Mucosa of descending colon (tissue), 3 donors: ENCODE data around the gene CNKSR2. TPM values are rescaled to one million over a fixed set of nuclear protein-coding genes. Genes with fewer than 3 reads are reported as not detected.
"Not testable (repeated sequence)": the region's sequence is repeated elsewhere in the genome, so short reads cannot be mapped to it uniquely, and the experiment has no call there.

Experiments used
- ATAC-seq: fragments of 200-7000 bp; cut with Tn5 transposase; one replicate; pipeline ENCODE4 v1.9.1; 2020; ENCODE audit warnings: mild to moderate bottlenecking, moderate library complexity
- DNase-seq, 3 donors: peaks; one replicate each; pipeline ENCODE4 v3.0.0-alpha.2; 2020
- H3K36me3 ChIP-seq: fragments of 200-600 bp; one replicate; pipeline ENCODE4 v1.8.0; 2021; ENCODE audit warnings: low read depth, mild to moderate bottlenecking
- H3K4me1 ChIP-seq: fragments of 200-600 bp; one replicate; pipeline ENCODE4 v1.8.0; 2021; ENCODE audit warnings: low read depth, mild to moderate bottlenecking
- H3K4me3 ChIP-seq: fragments of 200-600 bp; one replicate; pipeline ENCODE4 v1.8.0; 2021; ENCODE audit warnings: mild to moderate bottlenecking
- H3K9me3 ChIP-seq: fragments of 200-600 bp; one replicate; pipeline ENCODE4 v1.8.0; 2021; ENCODE audit warnings: mild to moderate bottlenecking
- intact Hi-C, 2 donors: fragments of 100-400 bp; cut with DNase I in 1 of 2; cut with micrococcal nuclease in 1 of 2; formaldehyde crosslinking; loops; one replicate each; pipeline versions ENCODE4 v1.11.0 to v1.11.1; 2022; cut with DNase I, micrococcal nuclease
- total RNA-seq, 3 donors: library from RNA; stranded (reverse); fragmentation: NEBNext Ultra II Directional in 2 of 3; extraction: Animal tissue kit (Norgen Biotek cat#: 25700) in 2 of 3; gene quantifications; one replicate each; pipeline versions ENCODE4 v1.2.1 to v1.2.4, GENCODE V29; 2021 to 2023
- TF ChIP-seq, protein P1 (sequence below): fragments of 200-600 bp; IDR thresholded peaks from one replicate; pipeline ENCODE4 v1.8.0; 2022; ENCODE audit warnings: antibody characterized with exemption, mild to moderate bottlenecking
- donor health status: DM: no; HTN: no; CAD: no; lungs with moderate emphysema.
- donor health status: DM: no; HTN: no; CAD: no.
- donor health status: DM: no; HTN: yes; CAD: no.

CNKSR2 gene
- total RNA-seq, 3 donors from 2014 or later: 0.23 to 2.4 (median 0.67) TPM

DNA sequence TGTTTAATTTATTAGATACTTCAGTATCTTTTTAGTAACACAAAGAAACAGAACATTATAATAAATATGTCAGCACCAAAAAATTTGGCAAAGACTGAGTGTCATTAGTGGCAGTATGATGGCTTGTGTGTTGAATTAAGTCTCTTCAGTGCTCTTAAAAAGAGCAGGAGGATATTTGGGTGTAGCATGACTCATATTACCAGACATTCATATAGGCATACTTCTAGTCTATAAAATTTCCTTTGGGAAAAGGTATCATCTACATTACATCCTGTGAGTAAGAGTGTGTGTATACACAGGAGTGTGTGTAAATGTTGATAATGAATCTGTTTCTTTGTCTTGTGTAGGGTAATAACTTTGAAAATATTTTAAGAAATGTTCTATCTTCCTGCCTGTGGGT is 135.7 kb downstream of the CNKSR2 start:
- intact Hi-C loops: no loop called here
- no peak for ATAC-seq

DNA sequence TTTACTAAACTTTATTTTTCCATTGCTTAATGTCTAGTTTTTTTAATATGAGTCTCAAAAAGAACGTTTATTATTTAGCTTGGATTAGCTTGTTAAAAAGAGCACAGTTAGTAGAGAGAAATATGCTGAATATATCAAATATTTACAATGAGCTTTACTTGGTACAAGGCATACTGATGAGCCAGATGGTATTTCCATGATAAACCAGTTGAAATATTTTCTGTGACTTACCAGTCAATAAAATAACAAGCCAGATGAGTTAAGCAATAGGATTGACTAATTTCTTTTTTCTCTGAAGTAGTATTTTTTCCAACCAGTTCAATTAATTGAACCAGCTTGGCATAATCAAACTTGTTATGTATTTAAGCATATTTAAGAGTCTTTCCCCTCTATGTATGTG is 149.8 kb downstream of the CNKSR2 start:
- no peak for ATAC-seq

More for the DNA sequence above, 135.7 kb downstream of the CNKSR2 start:
- Histone ChIP-seq H3K36me3 (no peaks in the 10 kb centered on the region), H3K4me3 (no peak overlapping the region), H3K4me1 (no peaks in the 10 kb centered on the region), H3K9me3 (no peaks in the 10 kb centered on the region)
- DNase-seq: no peak
- TF ChIP-seq, protein P1, sequence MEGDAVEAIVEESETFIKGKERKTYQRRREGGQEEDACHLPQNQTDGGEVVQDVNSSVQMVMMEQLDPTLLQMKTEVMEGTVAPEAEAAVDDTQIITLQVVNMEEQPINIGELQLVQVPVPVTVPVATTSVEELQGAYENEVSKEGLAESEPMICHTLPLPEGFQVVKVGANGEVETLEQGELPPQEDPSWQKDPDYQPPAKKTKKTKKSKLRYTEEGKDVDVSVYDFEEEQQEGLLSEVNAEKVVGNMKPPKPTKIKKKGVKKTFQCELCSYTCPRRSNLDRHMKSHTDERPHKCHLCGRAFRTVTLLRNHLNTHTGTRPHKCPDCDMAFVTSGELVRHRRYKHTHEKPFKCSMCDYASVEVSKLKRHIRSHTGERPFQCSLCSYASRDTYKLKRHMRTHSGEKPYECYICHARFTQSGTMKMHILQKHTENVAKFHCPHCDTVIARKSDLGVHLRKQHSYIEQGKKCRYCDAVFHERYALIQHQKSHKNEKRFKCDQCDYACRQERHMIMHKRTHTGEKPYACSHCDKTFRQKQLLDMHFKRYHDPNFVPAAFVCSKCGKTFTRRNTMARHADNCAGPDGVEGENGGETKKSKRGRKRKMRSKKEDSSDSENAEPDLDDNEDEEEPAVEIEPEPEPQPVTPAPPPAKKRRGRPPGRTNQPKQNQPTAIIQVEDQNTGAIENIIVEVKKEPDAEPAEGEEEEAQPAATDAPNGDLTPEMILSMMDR: no peak

DNA sequence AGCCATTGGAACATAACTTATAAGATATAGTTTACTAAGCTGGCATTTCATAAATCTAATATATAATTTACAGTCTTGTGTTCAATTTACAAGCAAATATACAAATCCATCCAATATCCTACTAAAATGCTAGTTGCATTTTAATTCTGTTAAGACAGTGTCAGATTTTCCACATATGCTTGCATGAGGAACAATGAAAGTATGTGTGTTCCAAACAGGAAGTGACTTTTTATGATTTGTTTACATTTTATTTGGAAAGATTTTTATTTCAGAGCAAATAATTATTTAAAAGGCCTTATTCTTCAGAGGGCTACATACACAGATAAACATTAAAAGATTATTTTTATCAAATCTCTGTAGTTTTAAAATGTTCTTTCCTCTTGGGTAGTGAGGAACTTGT is 153.9 kb downstream of the CNKSR2 start:
- Histone ChIP-seq H3K36me3 (no peaks in the 10 kb centered on the region), H3K4me3 (no peak overlapping the region), H3K4me1 (no peaks in the 10 kb centered on the region), H3K9me3 (no peaks in the 10 kb centered on the region)
- ATAC-seq: no peak
- no peak for DNase-seq
- intact Hi-C loops: no loop called here
- TF ChIP-seq, protein P1: no peak

More for the DNA sequence above, 149.8 kb downstream of the CNKSR2 start:
- intact Hi-C loops: no loop called here
- no peaks in the 10 kb centered on the region for H3K4me1 ChIP-seq
- DNase-seq: no peak
- TF ChIP-seq, protein P1: no peak
- no peaks in the 10 kb centered on the region for H3K36me3 ChIP-seq
- H3K4me3 ChIP-seq: no peak overlapping the region
- no peaks in the 10 kb centered on the region for H3K9me3 ChIP-seq

DNA sequence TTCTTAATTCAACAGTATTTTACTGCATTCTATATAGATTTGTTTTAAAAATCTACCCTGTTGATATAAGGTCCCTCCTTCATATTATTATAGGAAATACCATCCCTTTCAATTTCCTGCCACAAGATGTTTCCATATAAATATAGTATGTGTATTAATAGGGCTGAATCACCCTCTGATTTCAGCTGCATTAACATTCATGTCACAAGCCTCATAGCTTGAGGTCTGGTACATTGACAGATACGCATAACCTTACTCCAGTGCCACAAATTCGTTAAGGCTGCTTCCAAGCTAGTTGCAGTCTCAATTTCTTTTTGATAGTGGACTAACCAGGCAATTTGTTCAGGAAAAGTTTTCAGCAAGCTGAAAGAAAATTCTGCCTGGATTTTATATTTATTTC is 155.6 kb downstream of the CNKSR2 start:
- H3K4me1 ChIP-seq: no peaks in the 10 kb centered on the region
- H3K9me3 ChIP-seq: no peaks in the 10 kb centered on the region
- intact Hi-C loops: no loop called here
- TF ChIP-seq, protein P1: no peak
- ATAC-seq (no peak), DNase-seq (no peak)
- H3K36me3 ChIP-seq: no peaks in the 10 kb centered on the region
- H3K4me3 ChIP-seq: no peak overlapping the region

DNA sequence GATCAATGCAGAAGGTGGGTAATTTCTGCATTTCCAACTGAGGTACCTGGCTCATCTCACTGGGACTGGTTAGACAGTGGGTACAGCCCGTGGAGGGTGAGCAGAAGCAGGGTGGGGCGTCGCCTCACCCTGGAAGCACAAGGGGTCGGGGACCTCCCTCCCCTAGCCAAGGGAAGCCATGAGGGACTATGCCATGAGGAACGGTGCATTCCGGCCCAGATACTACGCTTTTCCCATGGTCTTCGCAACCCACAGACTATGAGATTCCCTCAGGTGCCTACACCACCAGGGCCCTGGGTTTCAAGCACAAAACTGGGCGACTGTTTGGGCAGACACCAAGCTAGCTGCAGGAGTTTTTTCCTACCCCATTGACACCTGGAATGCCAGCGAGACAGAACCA is 170.4 kb downstream of the CNKSR2 start:
- H3K9me3 ChIP-seq, H3K36me3 ChIP-seq, H3K4me3 ChIP-seq, DNase-seq, intact Hi-C loops, H3K4me1 ChIP-seq, ATAC-seq: not testable (repeated sequence)

DNA sequence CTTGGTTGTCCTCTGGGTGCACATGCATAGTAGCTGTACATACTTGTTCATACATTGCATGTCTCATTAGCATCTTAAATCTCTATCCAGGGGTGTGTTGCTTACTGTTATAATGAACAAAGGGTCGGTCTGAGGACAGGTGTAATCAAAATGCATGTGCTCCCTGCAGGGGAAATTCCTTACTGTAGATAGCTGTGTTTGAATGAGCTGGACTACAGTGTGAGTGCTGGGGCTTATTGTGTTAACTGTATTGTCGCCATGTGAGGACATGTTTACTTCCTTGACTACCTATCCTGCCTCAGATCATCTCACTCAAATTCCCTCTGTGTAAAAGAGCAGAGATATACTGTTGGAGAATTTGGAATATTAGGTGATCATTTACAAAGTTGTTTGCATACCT is 185.2 kb downstream of the CNKSR2 start:
- TF ChIP-seq, protein P1: no peak
- no peak overlapping the region for H3K4me3 ChIP-seq
- H3K36me3 ChIP-seq: no peaks in the 10 kb centered on the region
- no peaks in the 10 kb centered on the region for H3K4me1 ChIP-seq
- intact Hi-C loops: no loop called here
- H3K9me3 ChIP-seq: no peaks in the 10 kb centered on the region
- DNase-seq (no peak), ATAC-seq (no peak)
